Fibroblast of skin of left quadriceps (primary cell): ENCODE data around the gene TMEM138.

Experiments used
- DNase-seq, 2 experiments: peaks; one replicate each; pipeline ENCODE4 v3.0.0-alpha.2; 2013; ENCODE audit warnings: low read depth in 2 of 2

The TMEM138 gene

DNA sequence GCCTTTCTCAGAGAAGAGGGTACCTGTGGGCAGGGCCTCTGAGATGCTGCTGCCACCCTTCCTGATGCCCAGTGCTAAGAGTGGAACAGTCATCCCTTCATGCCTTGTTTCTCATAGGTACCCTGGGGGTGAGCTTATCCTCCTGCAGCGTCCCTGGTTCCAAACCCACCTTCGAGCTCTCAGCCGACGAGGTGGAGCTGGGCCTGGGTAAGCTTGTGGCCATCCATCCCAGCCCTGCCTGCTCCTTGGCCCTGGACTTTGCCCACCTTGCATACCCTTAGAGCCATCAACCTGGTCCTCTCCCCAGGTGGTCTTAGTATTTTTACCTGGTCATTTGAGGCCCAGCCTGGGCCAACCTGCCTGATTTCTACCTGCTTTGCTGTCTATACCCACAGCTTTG is 20.5 kb upstream of the TMEM138 start:
- DNase-seq: no peak

DNA sequence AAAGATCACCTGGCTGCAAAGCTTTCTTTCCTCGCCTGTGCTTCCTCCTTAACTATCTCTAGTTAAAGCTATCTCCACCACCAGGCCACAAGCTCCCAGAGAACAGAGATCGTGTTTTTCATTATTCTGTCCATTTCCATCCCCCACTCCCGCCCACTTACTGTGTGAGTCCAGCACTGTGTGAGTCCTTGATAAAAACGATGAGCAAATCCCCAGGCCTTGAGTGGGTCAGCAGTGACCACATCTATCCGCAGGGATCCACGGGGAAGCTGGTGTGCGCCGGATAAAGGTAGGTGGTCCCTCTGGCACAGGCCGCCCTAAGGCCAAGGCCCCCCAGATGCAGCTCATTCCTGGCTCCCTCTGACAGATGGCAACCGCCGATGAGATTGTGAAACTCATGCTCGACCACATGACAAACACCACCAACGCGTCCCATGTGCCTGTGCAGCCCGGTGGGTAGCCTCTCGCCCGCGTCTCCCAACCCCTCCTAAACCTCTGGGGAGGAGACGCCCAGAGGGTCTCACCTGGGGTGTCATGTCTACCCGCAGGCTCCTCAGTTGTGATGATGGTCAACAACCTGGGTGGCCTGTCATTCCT is 19.9 kb upstream of the TMEM138 start:
- no peak for DNase-seq

- no peak for DNase-seq
Measured at GRCh38 chr11:61343792-61344745, 18.1 kb upstream of the TMEM138 start.

GRCh38 chr11:61345170-61345610 is 17.0 kb upstream of the TMEM138 start:
- no peak for DNase-seq

DNA sequence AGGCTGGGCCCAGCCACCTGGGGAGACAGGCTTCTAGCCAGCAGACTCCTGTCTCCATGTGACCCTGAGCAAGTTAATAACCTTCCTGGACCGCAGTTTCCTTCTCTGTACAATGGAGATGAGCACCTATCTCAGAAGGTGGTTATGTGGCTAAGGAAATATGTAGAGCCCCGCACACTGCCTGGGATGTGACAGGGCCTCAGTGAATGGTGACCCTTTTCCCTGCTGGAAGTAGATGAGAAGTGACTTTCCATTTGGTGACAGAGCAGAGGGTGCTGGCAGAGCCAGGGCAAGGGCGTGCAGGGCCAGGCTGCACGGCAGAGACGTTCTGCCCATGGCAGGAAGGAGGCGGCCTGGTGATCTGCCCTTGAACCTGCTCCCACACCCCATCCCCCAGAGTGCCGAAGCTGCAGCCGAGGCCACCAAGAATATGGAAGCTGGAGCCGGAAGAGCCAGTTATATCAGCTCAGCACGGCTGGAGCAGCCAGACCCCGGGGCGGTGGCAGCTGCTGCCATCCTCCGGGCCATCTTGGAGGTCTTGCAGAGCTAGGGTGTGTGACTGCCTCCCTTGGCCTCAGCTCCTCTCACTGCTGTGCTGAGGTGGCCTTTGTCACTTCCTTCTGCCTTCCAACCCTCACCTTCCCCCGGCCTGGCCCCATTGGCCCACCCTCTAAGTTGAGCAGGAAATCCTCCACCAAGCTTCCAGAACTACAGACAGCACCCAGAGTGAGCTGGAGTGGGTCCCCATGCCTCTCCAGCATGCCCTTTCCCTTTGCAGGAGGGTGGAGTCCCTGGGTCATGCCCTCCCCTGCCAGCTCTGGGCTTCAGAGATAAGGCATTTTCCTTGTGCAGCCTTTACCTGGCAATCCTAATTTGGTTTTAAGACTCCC is 16.0 kb upstream of the TMEM138 start:
- DNase-seq: no peak

- DNase-seq: no peak
Measured at GRCh38 chr11:61347916-61348461, 14.2 kb upstream of the TMEM138 start.

DNA sequence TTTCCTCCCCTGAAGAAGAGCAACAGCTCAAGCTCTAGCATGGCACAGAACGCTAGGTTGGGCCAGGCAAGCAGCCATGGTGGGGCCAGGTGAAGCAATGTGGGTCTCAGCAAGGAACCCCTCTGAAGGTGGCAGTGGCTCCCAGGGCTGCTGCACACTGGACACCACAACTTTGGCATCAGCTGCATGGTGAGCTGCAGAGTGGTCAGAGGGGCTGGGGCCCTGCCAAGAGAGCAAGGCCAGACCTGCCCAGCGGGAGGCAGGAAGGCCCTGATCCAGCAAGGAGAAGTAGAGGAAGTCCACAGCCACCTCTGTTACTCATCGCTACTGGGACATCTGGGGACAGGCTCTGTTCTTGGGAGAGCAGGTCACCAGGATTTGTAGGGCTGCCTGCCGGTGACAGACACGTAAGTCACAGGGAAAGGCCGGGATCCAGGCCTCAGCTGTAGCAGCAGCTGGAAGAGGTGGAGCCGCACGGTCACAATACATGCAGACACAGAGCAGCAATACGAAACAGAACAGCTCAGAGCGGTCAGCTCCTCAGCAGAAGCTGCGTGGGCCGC is 12.9 kb upstream of the TMEM138 start:
- no peak for DNase-seq

GRCh38 chr11:61349916-61350315 is 12.3 kb upstream of the TMEM138 start:
- DNase-seq: no peak

- DNase-seq: no peak
Measured at GRCh38 chr11:61350336-61350735, 11.8 kb upstream of the TMEM138 start.

- DNase-seq: no peak
Measured at GRCh38 chr11:61350803-61351202, 11.4 kb upstream of the TMEM138 start.

GRCh38 chr11:61352038-61352437 is 10.1 kb upstream of the TMEM138 start:
- no peak for DNase-seq

- DNase-seq: no peak
Measured at GRCh38 chr11:61353131-61354067, 8.8 kb upstream of the TMEM138 start.

DNA sequence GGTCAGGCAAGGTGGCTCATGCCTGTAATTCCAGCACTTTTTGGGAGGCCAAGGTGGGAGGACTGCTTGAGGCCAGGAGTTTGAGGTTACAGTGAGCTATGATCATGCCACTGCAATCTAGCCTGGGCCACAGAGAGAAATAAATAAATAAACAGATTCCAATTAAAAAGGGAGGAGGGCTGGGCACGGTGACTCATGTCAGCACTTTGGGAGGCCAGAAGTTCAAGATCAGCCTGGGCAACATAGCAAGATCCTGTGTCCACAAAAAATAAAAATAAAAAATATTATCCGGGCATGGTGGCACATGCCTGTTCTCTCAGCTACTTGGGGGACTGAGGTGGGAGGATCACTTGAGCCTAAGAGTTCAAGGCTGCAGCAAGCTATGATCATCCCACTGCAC is 8.0 kb upstream of the TMEM138 start:
- DNase-seq: no peak

DNA sequence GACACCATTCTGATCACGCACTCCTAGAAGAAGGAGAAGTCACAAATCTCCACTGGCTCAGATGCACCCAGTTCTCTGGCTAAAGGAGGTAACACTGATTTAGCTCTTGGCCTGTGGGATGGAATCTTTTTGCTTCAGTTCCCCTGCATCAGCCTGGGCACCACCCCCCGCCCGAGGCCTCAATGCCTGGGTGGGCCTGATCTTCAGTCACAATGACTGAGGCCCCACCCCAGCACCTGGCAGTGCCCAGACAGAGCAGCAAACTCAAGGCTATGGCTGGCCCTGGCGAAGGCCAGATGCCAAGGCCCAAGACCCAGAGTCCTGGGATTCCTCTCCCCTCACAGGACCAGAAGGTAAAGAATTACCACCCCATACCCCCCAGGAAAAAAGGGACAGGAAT is 5.5 kb upstream of the TMEM138 start:
- no peak for DNase-seq

- DNase-seq: no peak
Measured at GRCh38 chr11:61357233-61357893, 4.8 kb upstream of the TMEM138 start.

DNA sequence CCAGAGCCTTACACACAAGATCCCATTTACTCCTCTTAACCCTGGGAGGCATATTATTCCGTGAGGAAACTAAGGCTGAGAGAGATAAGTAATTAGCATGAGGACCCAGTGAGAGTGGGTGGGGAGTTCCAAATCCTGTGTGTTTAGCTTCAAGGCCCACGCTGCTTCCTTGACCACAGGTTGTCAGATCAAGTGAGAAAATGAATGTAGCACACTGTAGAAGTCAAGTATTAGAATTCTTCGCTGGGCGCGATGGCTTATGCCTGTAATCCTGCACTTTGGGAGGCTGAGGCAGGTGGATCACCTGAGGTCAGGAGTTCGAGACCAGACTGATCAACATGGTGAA is 4.3 kb upstream of the TMEM138 start:
- no peak for DNase-seq

DNA sequence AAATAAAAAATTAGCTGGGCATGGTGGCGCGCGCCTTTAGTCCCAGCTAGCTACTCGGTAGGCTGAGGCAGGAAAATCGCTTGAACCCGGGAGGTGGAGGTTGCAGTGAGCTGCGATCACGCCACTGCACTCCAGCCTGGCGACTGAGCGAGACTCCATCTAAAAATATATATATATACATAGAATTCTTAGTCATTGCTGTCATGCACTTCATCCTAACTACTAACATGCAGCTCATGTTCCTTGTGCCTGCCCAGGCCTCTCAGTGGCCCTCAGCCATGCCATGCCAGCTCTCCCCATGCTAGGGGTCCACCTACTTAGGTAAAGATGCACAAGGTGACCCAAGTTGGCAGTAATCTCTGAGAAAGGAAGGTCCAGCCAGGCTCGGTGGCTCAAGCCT is 3.6 kb upstream of the TMEM138 start:
- DNase-seq: no peak

DNA sequence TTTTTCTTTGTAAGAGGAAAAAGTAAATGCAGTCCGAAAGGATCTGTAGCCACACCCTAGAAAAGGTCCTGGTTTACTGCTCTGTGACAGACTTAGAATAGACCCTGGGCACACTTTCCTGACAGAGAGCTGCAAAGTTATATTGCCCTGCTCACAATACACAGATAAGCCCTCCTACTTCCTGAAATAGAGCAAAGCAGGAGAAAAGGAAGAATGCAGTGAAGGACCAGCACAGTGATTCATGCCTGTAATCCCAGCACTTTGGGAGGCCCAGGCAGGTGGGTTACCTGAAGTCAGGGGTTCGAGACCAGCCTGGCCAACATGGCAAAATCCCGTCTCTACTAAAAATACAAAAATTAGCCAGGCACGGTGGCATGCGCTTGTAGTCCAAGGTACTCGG is 2.7 kb upstream of the TMEM138 start:
- no peak for DNase-seq

DNA sequence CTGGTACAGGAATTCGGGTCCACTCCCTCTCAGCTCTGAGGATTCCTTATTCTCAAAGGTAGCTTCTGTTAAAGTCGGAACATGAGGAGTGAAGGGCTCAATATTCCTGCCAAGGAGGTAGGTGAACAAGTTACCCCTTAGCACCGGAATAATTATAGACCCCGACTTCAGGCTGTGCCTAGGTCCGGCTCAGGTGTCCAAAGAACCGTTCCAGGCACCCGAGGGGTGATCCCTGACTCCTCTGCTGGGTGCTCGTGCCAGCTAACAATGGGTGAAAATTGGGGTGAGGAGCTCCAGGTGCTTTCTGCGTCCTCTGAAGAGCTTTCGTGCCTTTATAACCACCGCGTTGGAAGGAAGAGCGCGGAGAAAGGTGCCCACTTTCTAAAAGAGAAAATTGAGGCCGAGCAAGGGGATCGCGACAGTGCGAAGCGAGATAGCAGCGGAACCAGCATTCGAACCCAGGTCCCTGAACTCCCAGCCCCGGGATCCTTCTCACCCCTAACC is 885 bp upstream of the TMEM138 start:
- no peak for DNase-seq

- DNase-seq: no peak
Measured at GRCh38 chr11:61362542-61362875, 335 bp downstream of the TMEM138 start.
